ENCODE data around the gene STK25.

DNA sequence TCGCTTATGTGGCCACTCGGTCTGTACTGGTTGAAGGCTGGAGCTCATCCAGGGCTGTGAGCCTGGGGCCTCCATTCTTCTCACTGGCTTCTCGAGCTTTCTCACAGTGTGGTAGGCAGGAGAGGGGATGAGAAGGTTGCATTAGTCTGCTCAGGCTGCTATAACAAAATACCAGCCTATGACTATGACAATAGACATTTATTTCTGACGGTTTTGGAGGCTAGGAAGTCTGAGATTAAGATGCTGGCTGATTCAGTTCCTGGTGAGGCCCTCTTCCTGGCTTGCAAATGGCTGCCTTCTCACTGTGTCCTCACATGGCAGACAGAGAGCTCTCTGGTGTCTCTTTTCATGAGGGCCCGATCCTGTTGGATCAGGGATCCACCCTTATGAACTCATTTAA is 6.2 kb upstream of the STK25 start:
- TF ChIP-seq, protein P1, sequence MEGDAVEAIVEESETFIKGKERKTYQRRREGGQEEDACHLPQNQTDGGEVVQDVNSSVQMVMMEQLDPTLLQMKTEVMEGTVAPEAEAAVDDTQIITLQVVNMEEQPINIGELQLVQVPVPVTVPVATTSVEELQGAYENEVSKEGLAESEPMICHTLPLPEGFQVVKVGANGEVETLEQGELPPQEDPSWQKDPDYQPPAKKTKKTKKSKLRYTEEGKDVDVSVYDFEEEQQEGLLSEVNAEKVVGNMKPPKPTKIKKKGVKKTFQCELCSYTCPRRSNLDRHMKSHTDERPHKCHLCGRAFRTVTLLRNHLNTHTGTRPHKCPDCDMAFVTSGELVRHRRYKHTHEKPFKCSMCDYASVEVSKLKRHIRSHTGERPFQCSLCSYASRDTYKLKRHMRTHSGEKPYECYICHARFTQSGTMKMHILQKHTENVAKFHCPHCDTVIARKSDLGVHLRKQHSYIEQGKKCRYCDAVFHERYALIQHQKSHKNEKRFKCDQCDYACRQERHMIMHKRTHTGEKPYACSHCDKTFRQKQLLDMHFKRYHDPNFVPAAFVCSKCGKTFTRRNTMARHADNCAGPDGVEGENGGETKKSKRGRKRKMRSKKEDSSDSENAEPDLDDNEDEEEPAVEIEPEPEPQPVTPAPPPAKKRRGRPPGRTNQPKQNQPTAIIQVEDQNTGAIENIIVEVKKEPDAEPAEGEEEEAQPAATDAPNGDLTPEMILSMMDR (IDR thresholded peaks at IDR 0.05; ENCODE audit: poor library complexity) = no peak
- TF ChIP-seq EZH2 (IDR thresholded peaks at IDR 0.05; ENCODE audit: borderline replicate concordance) (no peak), EZH2phosphoT487 (IDR thresholded peaks at IDR 0.05; ENCODE audit: low read depth, severe bottlenecking, unreplicated experiment) (no peak)
